Esophagus muscularis mucosa (tissue), 4 donors: Measurements from ENCODE around the gene HSD3B2. TPM values are rescaled to one million over a fixed set of nuclear protein-coding genes. Genes with fewer than 3 reads are reported as not detected.

Source experiments
- DNase-seq: peaks from one replicate; pipeline ENCODE4 v3.0.0-alpha.2; 2017; ENCODE audit errors: extremely low spot score
- H3K27ac ChIP-seq, 4 donors: fragments of 200-600 bp; sonication (generic); replicated peaks in 1 of 4; 1 replicate in 3 of 4; 2 replicates in 1 of 4; pipeline ENCODE4 v1.5.1; 2016 to 2019; ENCODE audit warnings: mild to moderate bottlenecking in 1 of 4
- H3K27me3 ChIP-seq, 4 donors: fragments of 200-600 bp; sonication (generic); one replicate each; pipeline versions ENCODE4 v1.5.1 to v1.6.0; 2016 to 2019
- H3K36me3 ChIP-seq, 4 donors: fragments of 200-600 bp; sonication (generic); one replicate each; pipeline ENCODE4 v1.5.1; 2016 to 2019
- H3K4me1 ChIP-seq, 4 donors: fragments of 200-600 bp; sonication (generic); one replicate each; pipeline ENCODE4 v1.5.1; 2016 to 2019
- H3K4me3 ChIP-seq, 4 donors: fragments of 200-600 bp; sonication (generic); 1 replicate in 2 of 4; 2 replicates in 2 of 4; pipeline ENCODE4 v1.5.1; 2016 to 2019; ENCODE audit warnings: mild to moderate bottlenecking in 4 of 4, moderate library complexity in 1 of 4
- H3K9me3 ChIP-seq, 4 donors: fragments of 200-600 bp; sonication (generic); 1 replicate in 3 of 4; 2 replicates in 1 of 4; pipeline ENCODE4 v1.5.1; 2016 to 2019
- CTCF ChIP-seq, 3 experiments: fragments of 200-600 bp in 2 of 3; fragments of 450-650 bp in 1 of 3; sonication (generic) in 2 of 3; IDR thresholded peaks; one replicate each; pipeline ENCODE4 v1.5.1; 2017 to 2019; ENCODE audit warnings: antibody characterized with exemption in 3 of 3, mild to moderate bottlenecking in 2 of 3, moderate library complexity in 1 of 3
- EP300 ChIP-seq: sonication (generic); formaldehyde crosslinking; IDR thresholded peaks from one replicate; pipeline ENCODE4 v1.6.1; 2017; ENCODE audit warnings: antibody characterized with exemption
- POLR2A ChIP-seq: fragments of 450-650 bp; IDR thresholded peaks from one replicate; pipeline ENCODE4 v1.6.1; 2017; ENCODE audit warnings: antibody characterized with exemption, moderate library complexity, mild to moderate bottlenecking, low read depth
- POLR2AphosphoS5 ChIP-seq, 2 donors: sonication (generic); formaldehyde crosslinking; IDR thresholded peaks; one replicate each; pipeline ENCODE4 v1.6.1; 2017; ENCODE audit warnings: antibody characterized with exemption in 2 of 2
- WGBS: methylation state at CpG from one replicate; pipeline ENCODE4 v1.1.5; 2018; 5-methylcytosine and 5-hydroxymethylcytosine counted together
- intact Hi-C: fragments of 100-400 bp; cut with DNase I; formaldehyde crosslinking; loops from one replicate; pipeline ENCODE4 v1.15.1; 2023
- total RNA-seq, 4 donors: library from RNA; depleted of rRNA; stranded (reverse); fragments of >200 nt; gene quantifications; one replicate each; pipeline versions ENCODE4 v1.1.0 to v1.2.1, GENCODE V29; 2016

HSD3B2 gene
- total RNA-seq, 4 donors from 2014 or later: not detected

- H3K27ac ChIP-seq: no peak overlapping the region
- WGBS: 42% methylated on average over 2 of the region's 2 CpGs
- TF ChIP-seq POLR2AphosphoS5 (IDR thresholded peaks at IDR 0.05): no peak
- TF ChIP-seq POLR2A: no peak
- TF ChIP-seq CTCF (IDR thresholded peaks at IDR 0.05): no peak
- TF ChIP-seq EP300: no peak
- no peaks in the 10 kb centered on the region for H3K4me1 ChIP-seq
- DNase-seq: no peak
- intact Hi-C loops: no loop called here
- no peaks in the 10 kb centered on the region for H3K9me3 ChIP-seq
- H3K27me3 ChIP-seq: no peaks in the 10 kb centered on the region
- H3K36me3 ChIP-seq: no peaks in the 10 kb centered on the region
- no peak overlapping the region for H3K4me3 ChIP-seq
Observed at GRCh38 chr1:119452091-119452490, 37.1 kb downstream of the HSD3B2 start.

- no peak for TF ChIP-seq CTCF (IDR thresholded peaks at IDR 0.05)
- TF ChIP-seq EP300: no peak
- TF ChIP-seq POLR2AphosphoS5 (IDR thresholded peaks at IDR 0.05): no peak
- TF ChIP-seq POLR2A: no peak
- no peaks in the 10 kb centered on the region for H3K27me3 ChIP-seq
- H3K36me3 ChIP-seq: no peaks in the 10 kb centered on the region
- no peaks in the 10 kb centered on the region for H3K4me1 ChIP-seq
- H3K9me3 ChIP-seq: no peaks in the 10 kb centered on the region
- intact Hi-C loops: no loop called here
- no peak for DNase-seq
- H3K4me3 ChIP-seq: no peak overlapping the region
- WGBS: 41% methylated on average over 3 of the region's 3 CpGs
- no peak overlapping the region for H3K27ac ChIP-seq
Observed at GRCh38 chr1:119453021-119453420, 38.1 kb downstream of the HSD3B2 start.

- H3K4me3 ChIP-seq: no peak overlapping the region
- TF ChIP-seq POLR2AphosphoS5 (IDR thresholded peaks at IDR 0.05) (no peak), CTCF (IDR thresholded peaks at IDR 0.05) (no peak), POLR2A (no peak), EP300 (no peak)
- 86% methylated on average over 2 of the region's 2 CpGs for WGBS
- H3K4me1 ChIP-seq: no peaks in the 10 kb centered on the region
- no peaks in the 10 kb centered on the region for H3K36me3 ChIP-seq
- no peak overlapping the region for H3K27ac ChIP-seq
- intact Hi-C loops: no loop called here
- no peaks in the 10 kb centered on the region for H3K9me3 ChIP-seq
- DNase-seq: no peak
- H3K27me3 ChIP-seq: no peaks in the 10 kb centered on the region
Observed at GRCh38 chr1:119462964-119463363, 48.0 kb downstream of the HSD3B2 start.

GRCh38 chr1:119463569-119463968 lies 48.6 kb downstream of the HSD3B2 start:
- intact Hi-C loops: no loop called here
- WGBS: 80% methylated on average over 2 of the region's 2 CpGs
- no peaks in the 10 kb centered on the region for H3K9me3 ChIP-seq

More at GRCh38 chr1:119463569-119463968, 48.6 kb downstream of the HSD3B2 start:
- Histone ChIP-seq H3K4me3 (no peak overlapping the region), H3K36me3 (no peaks in the 10 kb centered on the region), H3K27ac (no peak overlapping the region), H3K4me1 (no peaks in the 10 kb centered on the region), H3K27me3 (no peaks in the 10 kb centered on the region)
- DNase-seq: no peak
- no peak for TF ChIP-seq POLR2A
- TF ChIP-seq POLR2AphosphoS5 (IDR thresholded peaks at IDR 0.05): no peak
- TF ChIP-seq EP300: no peak
- no peak for TF ChIP-seq CTCF (IDR thresholded peaks at IDR 0.05)
